SHP77 treated with DMSO at 0.1 percent for 48 hours (cell line): Measurements from ENCODE around the gene ZNF182.
"Not testable (repeated sequence)": the region's sequence is repeated elsewhere in the genome, so short reads cannot be mapped to it uniquely, and the experiment has no call there.

Experiments
- DNase-seq: peaks from one replicate; lab custom pipeline; 2025; lab: John Stamatoyannopoulos, UW

The ZNF182 gene

GRCh38 chrX:48001260-48001659 lies 2.5 kb downstream of the ZNF182 start:
- DNase-seq = no peak

GRCh38 chrX:47992669-47993068 lies 11.1 kb downstream of the ZNF182 start:
- DNase-seq = no peak

- no peak for DNase-seq
These were observed 11.8 kb downstream of the ZNF182 start for GRCh38 chrX:47992095-47992380.

- DNase-seq = no peak
These were observed 12.3 kb downstream of the ZNF182 start for GRCh38 chrX:47991263-47992094.

- DNase-seq = no peak
These were observed 27.3 kb downstream of the ZNF182 start for GRCh38 chrX:47976254-47977151.

- no peak for DNase-seq
These were observed 30.6 kb downstream of the ZNF182 start for GRCh38 chrX:47973235-47973634.

- DNase-seq = not testable (repeated sequence)
These were observed 38.3 kb downstream of the ZNF182 start for GRCh38 chrX:47965526-47965925.

GRCh38 chrX:47961830-47962229 lies 42.0 kb downstream of the ZNF182 start:
- not testable (repeated sequence) for DNase-seq

GRCh38 chrX:47960406-47960805 lies 43.4 kb downstream of the ZNF182 start:
- DNase-seq = no peak

GRCh38 chrX:47958761-47959342 lies 44.9 kb downstream of the ZNF182 start:
- DNase-seq = no peak

GRCh38 chrX:47958206-47958605 lies 45.6 kb downstream of the ZNF182 start:
- DNase-seq = not testable (repeated sequence)

- no peak for DNase-seq
These were observed 47.8 kb downstream of the ZNF182 start for GRCh38 chrX:47956016-47956415.

GRCh38 chrX:47955295-47955694 lies 48.5 kb downstream of the ZNF182 start:
- not testable (repeated sequence) for DNase-seq

GRCh38 chrX:47941423-47941822 lies 62.4 kb downstream of the ZNF182 start:
- no peak for DNase-seq

GRCh38 chrX:47940448-47940847 lies 63.3 kb downstream of the ZNF182 start:
- DNase-seq = no peak

GRCh38 chrX:47936940-47937317 lies 66.9 kb downstream of the ZNF182 start:
- DNase-seq = no peak

- no peak for DNase-seq
These were observed 67.4 kb downstream of the ZNF182 start for GRCh38 chrX:47936224-47936939.

GRCh38 chrX:47933946-47934345 lies 69.8 kb downstream of the ZNF182 start:
- no peak for DNase-seq

- DNase-seq = not testable (repeated sequence)
These were observed 71.8 kb downstream of the ZNF182 start for GRCh38 chrX:47931970-47932369.

- no peak for DNase-seq
These were observed 76.6 kb downstream of the ZNF182 start for GRCh38 chrX:47927212-47927611.
